Measurements from ENCODE around the gene SLC39A3. TPM values are rescaled to one million over a fixed set of nuclear protein-coding genes. Genes with fewer than 3 reads are reported as not detected.

Gene SLC39A3
- total and polyA plus RNA-seq, 2 experiments from 2014 or later = 33.5 to 47.4 TPM

DNA sequence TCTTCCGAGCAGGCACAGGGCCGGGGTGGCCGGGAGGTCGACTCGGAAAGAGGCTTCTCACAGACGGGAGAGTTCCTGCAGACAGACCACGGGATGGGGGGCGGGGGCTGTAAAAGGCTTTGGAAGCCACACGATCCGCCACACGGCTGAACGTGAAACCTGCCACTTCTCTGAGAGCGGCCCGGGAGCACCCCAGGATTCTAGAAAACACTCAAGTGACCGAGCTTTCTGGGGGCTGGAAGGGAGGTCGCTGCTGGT is 15.6 kb upstream of the SLC39A3 start (continued):
- TF ChIP-seq, protein P1, sequence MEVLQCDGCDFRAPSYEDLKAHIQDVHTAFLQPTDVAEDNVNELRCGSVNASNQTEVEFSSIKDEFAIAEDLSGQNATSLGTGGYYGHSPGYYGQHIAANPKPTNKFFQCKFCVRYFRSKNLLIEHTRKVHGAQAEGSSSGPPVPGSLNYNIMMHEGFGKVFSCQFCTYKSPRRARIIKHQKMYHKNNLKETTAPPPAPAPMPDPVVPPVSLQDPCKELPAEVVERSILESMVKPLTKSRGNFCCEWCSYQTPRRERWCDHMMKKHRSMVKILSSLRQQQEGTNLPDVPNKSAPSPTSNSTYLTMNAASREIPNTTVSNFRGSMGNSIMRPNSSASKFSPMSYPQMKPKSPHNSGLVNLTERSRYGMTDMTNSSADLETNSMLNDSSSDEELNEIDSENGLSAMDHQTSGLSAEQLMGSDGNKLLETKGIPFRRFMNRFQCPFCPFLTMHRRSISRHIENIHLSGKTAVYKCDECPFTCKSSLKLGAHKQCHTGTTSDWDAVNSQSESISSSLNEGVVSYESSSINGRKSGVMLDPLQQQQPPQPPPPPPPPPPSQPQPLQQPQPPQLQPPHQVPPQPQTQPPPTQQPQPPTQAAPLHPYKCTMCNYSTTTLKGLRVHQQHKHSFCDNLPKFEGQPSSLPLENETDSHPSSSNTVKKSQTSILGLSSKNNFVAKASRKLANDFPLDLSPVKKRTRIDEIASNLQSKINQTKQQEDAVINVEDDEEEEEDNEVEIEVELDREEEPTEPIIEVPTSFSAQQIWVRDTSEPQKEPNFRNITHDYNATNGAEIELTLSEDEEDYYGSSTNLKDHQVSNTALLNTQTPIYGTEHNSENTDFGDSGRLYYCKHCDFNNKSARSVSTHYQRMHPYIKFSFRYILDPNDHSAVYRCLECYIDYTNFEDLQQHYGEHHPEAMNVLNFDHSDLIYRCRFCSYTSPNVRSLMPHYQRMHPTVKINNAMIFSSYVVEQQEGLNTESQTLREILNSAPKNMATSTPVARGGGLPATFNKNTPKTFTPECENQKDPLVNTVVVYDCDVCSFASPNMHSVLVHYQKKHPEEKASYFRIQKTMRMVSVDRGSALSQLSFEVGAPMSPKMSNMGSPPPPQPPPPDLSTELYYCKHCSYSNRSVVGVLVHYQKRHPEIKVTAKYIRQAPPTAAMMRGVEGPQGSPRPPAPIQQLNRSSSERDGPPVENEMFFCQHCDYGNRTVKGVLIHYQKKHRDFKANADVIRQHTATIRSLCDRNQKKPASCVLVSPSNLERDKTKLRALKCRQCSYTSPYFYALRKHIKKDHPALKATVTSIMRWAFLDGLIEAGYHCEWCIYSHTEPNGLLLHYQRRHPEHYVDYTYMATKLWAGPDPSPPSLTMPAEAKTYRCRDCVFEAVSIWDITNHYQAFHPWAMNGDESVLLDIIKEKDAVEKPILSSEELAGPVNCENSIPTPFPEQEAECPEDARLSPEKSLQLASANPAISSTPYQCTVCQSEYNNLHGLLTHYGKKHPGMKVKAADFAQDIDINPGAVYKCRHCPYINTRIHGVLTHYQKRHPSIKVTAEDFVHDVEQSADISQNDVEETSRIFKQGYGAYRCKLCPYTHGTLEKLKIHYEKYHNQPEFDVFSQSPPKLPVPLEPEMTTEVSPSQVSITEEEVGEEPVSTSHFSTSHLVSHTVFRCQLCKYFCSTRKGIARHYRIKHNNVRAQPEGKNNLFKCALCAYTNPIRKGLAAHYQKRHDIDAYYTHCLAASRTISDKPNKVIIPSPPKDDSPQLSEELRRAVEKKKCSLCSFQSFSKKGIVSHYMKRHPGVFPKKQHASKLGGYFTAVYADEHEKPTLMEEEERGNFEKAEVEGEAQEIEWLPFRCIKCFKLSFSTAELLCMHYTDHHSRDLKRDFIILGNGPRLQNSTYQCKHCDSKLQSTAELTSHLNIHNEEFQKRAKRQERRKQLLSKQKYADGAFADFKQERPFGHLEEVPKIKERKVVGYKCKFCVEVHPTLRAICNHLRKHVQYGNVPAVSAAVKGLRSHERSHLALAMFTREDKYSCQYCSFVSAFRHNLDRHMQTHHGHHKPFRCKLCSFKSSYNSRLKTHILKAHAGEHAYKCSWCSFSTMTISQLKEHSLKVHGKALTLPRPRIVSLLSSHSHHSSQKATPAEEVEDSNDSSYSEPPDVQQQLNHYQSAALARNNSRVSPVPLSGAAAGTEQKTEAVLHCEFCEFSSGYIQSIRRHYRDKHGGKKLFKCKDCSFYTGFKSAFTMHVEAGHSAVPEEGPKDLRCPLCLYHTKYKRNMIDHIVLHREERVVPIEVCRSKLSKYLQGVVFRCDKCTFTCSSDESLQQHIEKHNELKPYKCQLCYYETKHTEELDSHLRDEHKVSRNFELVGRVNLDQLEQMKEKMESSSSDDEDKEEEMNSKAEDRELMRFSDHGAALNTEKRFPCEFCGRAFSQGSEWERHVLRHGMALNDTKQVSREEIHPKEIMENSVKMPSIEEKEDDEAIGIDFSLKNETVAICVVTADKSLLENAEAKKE (CRISPR knock-in tag; IDR thresholded peaks at IDR 0.05) = no peak
- TF ChIP-seq EZH2phosphoT487 (IDR thresholded peaks at IDR 0.05; ENCODE audit: unreplicated experiment) = no peak

- no peaks in the 10 kb centered on the region for H3K79me2 ChIP-seq (replicated peaks; ENCODE audit: insufficient read depth)
- TF ChIP-seq EZH2phosphoT487 (IDR thresholded peaks at IDR 0.05; ENCODE audit: unreplicated experiment) (no peak), STAT1 (IDR thresholded peaks at IDR 0.05; ENCODE audit: unreplicated experiment) (no peak), POLR2AphosphoS5 (IDR thresholded peaks at IDR 0.05; ENCODE audit: low read depth) (no peak), JUNB (IDR thresholded peaks at IDR 0.05; ENCODE audit: unreplicated experiment) (no peak)
- TF ChIP-seq, protein P2, sequence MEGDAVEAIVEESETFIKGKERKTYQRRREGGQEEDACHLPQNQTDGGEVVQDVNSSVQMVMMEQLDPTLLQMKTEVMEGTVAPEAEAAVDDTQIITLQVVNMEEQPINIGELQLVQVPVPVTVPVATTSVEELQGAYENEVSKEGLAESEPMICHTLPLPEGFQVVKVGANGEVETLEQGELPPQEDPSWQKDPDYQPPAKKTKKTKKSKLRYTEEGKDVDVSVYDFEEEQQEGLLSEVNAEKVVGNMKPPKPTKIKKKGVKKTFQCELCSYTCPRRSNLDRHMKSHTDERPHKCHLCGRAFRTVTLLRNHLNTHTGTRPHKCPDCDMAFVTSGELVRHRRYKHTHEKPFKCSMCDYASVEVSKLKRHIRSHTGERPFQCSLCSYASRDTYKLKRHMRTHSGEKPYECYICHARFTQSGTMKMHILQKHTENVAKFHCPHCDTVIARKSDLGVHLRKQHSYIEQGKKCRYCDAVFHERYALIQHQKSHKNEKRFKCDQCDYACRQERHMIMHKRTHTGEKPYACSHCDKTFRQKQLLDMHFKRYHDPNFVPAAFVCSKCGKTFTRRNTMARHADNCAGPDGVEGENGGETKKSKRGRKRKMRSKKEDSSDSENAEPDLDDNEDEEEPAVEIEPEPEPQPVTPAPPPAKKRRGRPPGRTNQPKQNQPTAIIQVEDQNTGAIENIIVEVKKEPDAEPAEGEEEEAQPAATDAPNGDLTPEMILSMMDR (conservative IDR thresholded peaks at IDR 0.05; ENCODE audit: low read depth in 2 of 2) = no peak
- H3K27me3 ChIP-seq (ENCODE audit: insufficient read depth) = no peaks in the 10 kb centered on the region
- no peaks in the 10 kb centered on the region for H3K4me1 ChIP-seq (ENCODE audit: insufficient read depth)
- peaks cover 16% of the 10 kb centered on the region for H3K27me3 Mint-ChIP-seq (ENCODE audit: insufficient read depth, low read depth, poor library complexity)
- no peak overlapping the region for H3K4me2 ChIP-seq
- H3K27ac Mint-ChIP-seq = no peak overlapping the region
- H3K36me3 Mint-ChIP-seq (ENCODE audit: low read depth) = peaks cover 50% of the 10 kb centered on the region
- no peaks in the 10 kb centered on the region for H3K4me1 Mint-ChIP-seq
- H3K36me3 ChIP-seq (ENCODE audit: insufficient read depth) = peaks cover 6% of the 10 kb centered on the region
- no peak for DNase-seq (ENCODE audit: low spot score)
- no peaks in the 10 kb centered on the region for H3F3A ChIP-seq (replicated peaks; ENCODE audit: low read depth)
- no peak for ATAC-seq
- H3K9me3 Mint-ChIP-seq = no peaks in the 10 kb centered on the region
- no peak overlapping the region for H3K4me3 ChIP-seq
- H3K9me2 ChIP-seq (ENCODE audit: insufficient read depth) = no peaks in the 10 kb centered on the region
- no peak overlapping the region for H3K27ac ChIP-seq (ENCODE audit: low read depth)
- H2AFZ ChIP-seq = no peak overlapping the region
- no peaks in the 10 kb centered on the region; the same call in 1 of the 2 replicates for H4K20me1 ChIP-seq (replicated peaks; ENCODE audit: insufficient read depth)
- H3K4me3 Mint-ChIP-seq = no peak overlapping the region
Observed at GRCh38 chr19:2754659-2755447, 15.0 kb upstream of the SLC39A3 start.

Data from GM23338 (cell line).